22Rv1 (cell line): ENCODE measurements around the gene OR2T27.

Experiments used
- ZFX ChIP-seq: fragments of 450-650 bp; IDR thresholded peaks from 2 replicates; pipeline ENCODE4 v1.6.1; 2017; ENCODE audit warnings: antibody characterized with exemption, borderline replicate concordance
- TF ChIP-seq, protein P1 (sequence below): fragments of 450-650 bp; IDR thresholded peaks from 2 replicates; pipeline ENCODE4 v1.5.1; 2017; ENCODE audit warnings: mild to moderate bottlenecking

DNA sequence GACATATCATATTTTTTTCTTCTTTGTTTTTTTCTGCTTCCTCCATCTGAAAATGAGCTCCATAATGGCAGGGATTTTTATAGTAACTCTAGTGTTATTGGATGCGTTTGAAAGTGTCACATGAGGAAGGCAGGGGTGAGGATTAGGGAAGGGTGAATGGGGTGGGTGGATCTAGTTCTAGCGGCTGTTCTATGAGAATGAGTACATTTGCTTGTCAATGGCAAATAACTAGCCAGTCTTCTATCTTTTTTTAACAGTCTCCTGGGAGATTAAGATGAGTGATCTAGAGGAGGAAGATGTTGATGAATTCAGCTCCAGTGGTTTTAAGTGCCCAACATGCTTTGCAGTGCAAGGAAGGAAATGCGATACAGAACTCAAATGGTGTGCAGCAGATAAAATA is 41.4 kb upstream of the OR2T27 start:
- TF ChIP-seq, protein P1, sequence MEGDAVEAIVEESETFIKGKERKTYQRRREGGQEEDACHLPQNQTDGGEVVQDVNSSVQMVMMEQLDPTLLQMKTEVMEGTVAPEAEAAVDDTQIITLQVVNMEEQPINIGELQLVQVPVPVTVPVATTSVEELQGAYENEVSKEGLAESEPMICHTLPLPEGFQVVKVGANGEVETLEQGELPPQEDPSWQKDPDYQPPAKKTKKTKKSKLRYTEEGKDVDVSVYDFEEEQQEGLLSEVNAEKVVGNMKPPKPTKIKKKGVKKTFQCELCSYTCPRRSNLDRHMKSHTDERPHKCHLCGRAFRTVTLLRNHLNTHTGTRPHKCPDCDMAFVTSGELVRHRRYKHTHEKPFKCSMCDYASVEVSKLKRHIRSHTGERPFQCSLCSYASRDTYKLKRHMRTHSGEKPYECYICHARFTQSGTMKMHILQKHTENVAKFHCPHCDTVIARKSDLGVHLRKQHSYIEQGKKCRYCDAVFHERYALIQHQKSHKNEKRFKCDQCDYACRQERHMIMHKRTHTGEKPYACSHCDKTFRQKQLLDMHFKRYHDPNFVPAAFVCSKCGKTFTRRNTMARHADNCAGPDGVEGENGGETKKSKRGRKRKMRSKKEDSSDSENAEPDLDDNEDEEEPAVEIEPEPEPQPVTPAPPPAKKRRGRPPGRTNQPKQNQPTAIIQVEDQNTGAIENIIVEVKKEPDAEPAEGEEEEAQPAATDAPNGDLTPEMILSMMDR = no peak
- no peak for TF ChIP-seq ZFX
